IPS-15b (cell line): ENCODE data around the gene TGIF1.

Experiments used
- H3K27me3 ChIP-seq: one replicate; pipeline ENCODE4 v1.6.1; 2013; ENCODE audit warnings: low read length; ENCODE audit not compliant: control insufficient read depth, insufficient read depth
- H3K36me3 ChIP-seq: one replicate; pipeline ENCODE4 v1.6.1; 2013; ENCODE audit warnings: low read length; ENCODE audit not compliant: control insufficient read depth, insufficient read depth
- H3K4me1 ChIP-seq: one replicate; pipeline ENCODE4 v1.6.1; 2013; ENCODE audit warnings: mild to moderate bottlenecking, low read length; ENCODE audit not compliant: control insufficient read depth, insufficient read depth
- H3K4me3 ChIP-seq: one replicate; pipeline ENCODE4 v1.5.1; 2013; ENCODE audit warnings: low read depth, low read length
- H3K9ac ChIP-seq: one replicate; pipeline ENCODE4 v1.6.1; 2013; ENCODE audit warnings: low read depth, mild to moderate bottlenecking, low read length
- H3K9me3 ChIP-seq: one replicate; pipeline ENCODE4 v1.6.1; 2013; ENCODE audit warnings: mild to moderate bottlenecking, low read length; ENCODE audit not compliant: control insufficient read depth, insufficient read depth

The TGIF1 gene

DNA sequence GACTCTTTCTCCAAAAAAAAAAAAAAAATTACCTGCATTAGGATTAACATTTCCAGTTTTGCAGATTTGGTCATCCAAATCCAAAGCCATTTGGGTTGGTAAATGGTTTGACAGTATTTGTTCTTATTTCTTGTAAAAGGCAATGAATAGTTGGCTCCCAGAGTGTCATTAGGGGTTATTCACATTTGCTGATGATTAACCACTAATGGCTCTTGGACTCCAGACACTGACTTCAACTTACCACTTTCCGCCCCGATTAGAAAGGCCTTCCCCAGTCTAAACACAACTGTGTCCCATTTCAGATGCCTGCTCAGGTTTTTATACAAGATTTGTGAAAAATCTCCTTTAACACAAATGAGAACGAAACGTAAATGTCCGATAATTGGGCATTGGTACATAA lies 9.6 kb upstream of the TGIF1 start:
- Histone ChIP-seq H3K4me3 (no peak overlapping the region), H3K36me3 (no peaks in the 10 kb centered on the region), H3K9me3 (no peaks in the 10 kb centered on the region), H3K4me1 (peaks cover 7% of the 10 kb centered on the region), H3K9ac (no peak overlapping the region), H3K27me3 (no peaks in the 10 kb centered on the region)

DNA sequence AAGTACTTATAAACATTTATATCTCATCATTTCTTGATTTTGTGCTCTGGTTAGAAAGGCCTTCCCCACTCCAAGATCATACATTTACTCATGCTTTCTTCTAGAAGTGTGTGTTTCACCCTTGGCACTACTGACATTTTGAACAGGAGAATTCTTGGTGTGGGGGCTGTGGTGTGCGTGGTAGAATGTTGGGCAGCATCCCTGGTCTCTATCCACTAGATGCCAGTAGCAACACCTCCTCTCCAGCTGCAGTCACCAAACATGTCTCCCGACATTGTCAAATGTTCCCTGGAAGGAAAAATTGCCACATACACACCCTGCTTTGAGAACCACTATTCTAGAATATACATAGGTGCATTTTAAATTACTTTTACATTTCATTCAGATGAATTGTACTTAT lies 8.7 kb upstream of the TGIF1 start:
- H3K9me3 ChIP-seq, result no peaks in the 10 kb centered on the region
- no peak overlapping the region for H3K9ac ChIP-seq
- no peak overlapping the region for H3K4me3 ChIP-seq
- H3K27me3 ChIP-seq, result no peaks in the 10 kb centered on the region
- H3K36me3 ChIP-seq, result no peaks in the 10 kb centered on the region
- H3K4me1 ChIP-seq, result peaks cover 7% of the 10 kb centered on the region

DNA sequence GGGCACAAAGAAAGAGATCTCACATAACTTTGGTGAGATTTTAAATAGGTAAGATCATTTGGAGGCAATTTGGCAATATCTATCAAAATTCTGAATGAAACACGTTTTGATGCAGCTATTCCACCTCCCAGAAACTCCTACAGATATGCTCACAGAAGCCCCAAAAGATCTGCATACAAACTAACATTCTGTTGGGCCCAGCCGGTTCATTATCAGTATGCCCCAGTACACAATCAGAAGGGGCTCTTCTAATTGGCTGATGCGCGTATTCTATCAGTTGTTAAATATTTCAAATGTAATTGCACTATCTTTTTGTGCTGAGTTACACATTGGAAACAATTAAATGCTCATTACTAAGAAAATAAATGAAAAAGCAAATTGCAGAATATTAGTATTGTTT lies 7.1 kb upstream of the TGIF1 start:
- no peak overlapping the region for H3K4me3 ChIP-seq
- H3K9ac ChIP-seq, result no peak overlapping the region
- no peaks in the 10 kb centered on the region for H3K36me3 ChIP-seq
- H3K9me3 ChIP-seq, result no peaks in the 10 kb centered on the region
- H3K4me1 ChIP-seq, result peaks cover 16% of the 10 kb centered on the region
- no peaks in the 10 kb centered on the region for H3K27me3 ChIP-seq

GRCh38 chr18:3444296-3444695 lies 5.7 kb upstream of the TGIF1 start:
- H3K27me3 ChIP-seq, result no peaks in the 10 kb centered on the region
- H3K9ac ChIP-seq, result no peak overlapping the region
- no peak overlapping the region for H3K4me3 ChIP-seq
- peaks cover 16% of the 10 kb centered on the region for H3K4me1 ChIP-seq
- H3K9me3 ChIP-seq, result no peaks in the 10 kb centered on the region
- no peaks in the 10 kb centered on the region for H3K36me3 ChIP-seq

- no peaks in the 10 kb centered on the region for H3K36me3 ChIP-seq
- peaks cover 16% of the 10 kb centered on the region for H3K4me1 ChIP-seq
- no peak overlapping the region for H3K9ac ChIP-seq
- H3K9me3 ChIP-seq, result no peaks in the 10 kb centered on the region
- no peak overlapping the region for H3K4me3 ChIP-seq
- no peaks in the 10 kb centered on the region for H3K27me3 ChIP-seq
These were observed 5.0 kb upstream of the TGIF1 start for GRCh38 chr18:3444954-3445353.

GRCh38 chr18:3447068-3447894 lies 2.7 kb upstream of the TGIF1 start:
- Histone ChIP-seq H3K9me3 (no peaks in the 10 kb centered on the region), H3K36me3 (no peaks in the 10 kb centered on the region), H3K4me1 (peaks cover 10% of the 10 kb centered on the region)

GRCh38 chr18:3447895-3448837 lies 1.8 kb upstream of the TGIF1 start:
- H3K36me3 ChIP-seq, result no peaks in the 10 kb centered on the region
- peaks cover 9% of the 10 kb centered on the region for H3K4me1 ChIP-seq
- H3K4me3 ChIP-seq, result peak overlapping the region; percentile 79

More at GRCh38 chr18:3447068-3447894, 2.7 kb upstream of the TGIF1 start:
- H3K9ac ChIP-seq, result peak overlapping the region; percentile 82
- no peaks in the 10 kb centered on the region for H3K27me3 ChIP-seq
- H3K4me3 ChIP-seq, result peak overlapping the region; percentile 52

GRCh38 chr18:3448838-3449511 lies 997 bp upstream of the TGIF1 start:
- Histone ChIP-seq H3K36me3 (no peaks in the 10 kb centered on the region), H3K4me3 (peak overlapping the region; percentile 79), H3K9ac (no peak overlapping the region), H3K9me3 (no peaks in the 10 kb centered on the region), H3K27me3 (no peaks in the 10 kb centered on the region), H3K4me1 (peaks cover 9% of the 10 kb centered on the region)

More at GRCh38 chr18:3447895-3448837, 1.8 kb upstream of the TGIF1 start:
- Histone ChIP-seq H3K9me3 (no peaks in the 10 kb centered on the region), H3K9ac (peak overlapping the region; percentile 82), H3K27me3 (no peaks in the 10 kb centered on the region)

DNA sequence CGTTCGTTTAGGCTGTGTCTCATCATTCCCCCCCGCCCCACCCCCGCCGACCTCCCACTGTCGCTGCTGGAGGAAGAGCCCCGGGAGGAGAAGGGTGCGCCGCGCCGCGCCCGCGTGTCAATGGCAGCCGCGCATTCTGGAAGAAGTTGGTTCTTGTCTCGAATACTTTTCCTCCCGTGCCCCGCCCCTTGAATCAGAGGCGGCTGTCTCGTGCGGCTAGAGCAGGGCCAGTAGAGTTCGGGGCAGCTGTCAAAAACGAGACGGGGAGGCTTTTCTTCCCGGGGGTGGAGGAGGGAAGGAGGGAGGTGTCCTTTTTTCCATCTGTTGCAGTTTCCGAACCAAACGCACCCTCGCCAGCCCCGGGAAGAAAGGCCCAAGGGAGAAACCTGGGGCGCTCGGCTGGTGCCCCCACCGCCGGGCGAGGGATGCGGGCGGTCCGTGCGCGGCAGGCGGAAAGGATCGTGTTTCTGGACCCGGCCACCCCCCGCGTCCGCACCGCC lies 410 bp upstream of the TGIF1 start:
- peak overlapping the region; percentile 79 for H3K4me3 ChIP-seq
- H3K9ac ChIP-seq, result no peak overlapping the region
- H3K4me1 ChIP-seq, result peaks cover 9% of the 10 kb centered on the region

GRCh38 chr18:3450799-3451182 lies 819 bp downstream of the TGIF1 start:
- Histone ChIP-seq H3K36me3 (no peaks in the 10 kb centered on the region), H3K9ac (peak overlapping the region; percentile 82), H3K4me3 (peak overlapping the region; percentile 85), H3K27me3 (no peaks in the 10 kb centered on the region), H3K9me3 (no peaks in the 10 kb centered on the region), H3K4me1 (peaks cover 14% of the 10 kb centered on the region)

More for the DNA sequence above, 410 bp upstream of the TGIF1 start:
- Histone ChIP-seq H3K27me3 (no peaks in the 10 kb centered on the region), H3K36me3 (no peaks in the 10 kb centered on the region), H3K9me3 (no peaks in the 10 kb centered on the region)
